ENCODE data around the gene MAPK13.

DNA sequence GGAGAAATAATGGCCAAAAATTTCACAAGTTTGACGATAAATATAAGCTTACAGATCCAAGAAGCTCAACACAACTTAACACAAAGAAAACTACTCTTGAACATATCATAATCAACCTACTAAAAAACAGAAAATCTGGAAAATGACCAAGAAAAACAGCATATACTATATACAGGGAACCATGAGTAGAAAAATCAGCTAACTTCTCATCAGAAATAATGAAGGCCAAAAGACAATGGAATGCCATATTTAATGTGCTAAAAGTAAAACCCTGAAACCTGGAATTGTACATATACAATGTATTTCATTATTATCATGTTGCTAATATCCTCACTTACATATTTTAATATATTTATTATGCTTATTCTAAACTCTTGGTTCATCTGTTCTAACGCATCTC, 25.3 kb downstream of the MAPK13 start:
- TF ChIP-seq, protein P1, sequence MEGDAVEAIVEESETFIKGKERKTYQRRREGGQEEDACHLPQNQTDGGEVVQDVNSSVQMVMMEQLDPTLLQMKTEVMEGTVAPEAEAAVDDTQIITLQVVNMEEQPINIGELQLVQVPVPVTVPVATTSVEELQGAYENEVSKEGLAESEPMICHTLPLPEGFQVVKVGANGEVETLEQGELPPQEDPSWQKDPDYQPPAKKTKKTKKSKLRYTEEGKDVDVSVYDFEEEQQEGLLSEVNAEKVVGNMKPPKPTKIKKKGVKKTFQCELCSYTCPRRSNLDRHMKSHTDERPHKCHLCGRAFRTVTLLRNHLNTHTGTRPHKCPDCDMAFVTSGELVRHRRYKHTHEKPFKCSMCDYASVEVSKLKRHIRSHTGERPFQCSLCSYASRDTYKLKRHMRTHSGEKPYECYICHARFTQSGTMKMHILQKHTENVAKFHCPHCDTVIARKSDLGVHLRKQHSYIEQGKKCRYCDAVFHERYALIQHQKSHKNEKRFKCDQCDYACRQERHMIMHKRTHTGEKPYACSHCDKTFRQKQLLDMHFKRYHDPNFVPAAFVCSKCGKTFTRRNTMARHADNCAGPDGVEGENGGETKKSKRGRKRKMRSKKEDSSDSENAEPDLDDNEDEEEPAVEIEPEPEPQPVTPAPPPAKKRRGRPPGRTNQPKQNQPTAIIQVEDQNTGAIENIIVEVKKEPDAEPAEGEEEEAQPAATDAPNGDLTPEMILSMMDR (IDR thresholded peaks at IDR 0.05) = no peak
- TF ChIP-seq POLR2A (IDR thresholded peaks at IDR 0.05) = no peak
- TF ChIP-seq POLR2AphosphoS5 (IDR thresholded peaks at IDR 0.05) = no peak

Data from prostate gland (tissue), 2 donors.